ENCODE measurements around the gene C1QTNF8. TPM values are rescaled to one million over a fixed set of nuclear protein-coding genes. Genes with fewer than 3 reads are reported as not detected.

C1QTNF8 gene
- total and polyA plus RNA-seq, 4 donors = 0.08 to 0.74 TPM; not detected in 2

- H3K9me3 ChIP-seq (ENCODE audit: control insufficient read depth in 4 of 4, insufficient read depth in 3 of 4, low read length in 3 of 4) = peaks cover 0 to 9% (median 0%) of the 10 kb centered on the region in 4 donors
- DNase-seq (no peak), ATAC-seq (ENCODE audit: insufficient read depth, low FRiP score) (no peak)
- no peak for TF ChIP-seq CTCF (IDR thresholded peaks at IDR 0.05; ENCODE audit: control extremely low read depth, extremely low read depth)
- H3K9ac ChIP-seq (ENCODE audit: insufficient read depth in 1 of 2, low read length in 2 of 2) = no peak overlapping the region
- H3K4me3 ChIP-seq = no peak overlapping the region
- peaks cover 7 to 30% (median 18%) of the 10 kb centered on the region in 3 donors for H3K27me3 ChIP-seq (ENCODE audit: control insufficient read depth in 3 of 3, insufficient read depth in 3 of 3, low read length in 2 of 3)
- H3K4me1 ChIP-seq (ENCODE audit: control insufficient read depth in 5 of 5, insufficient read depth in 5 of 5, low read length in 5 of 5) = no peaks in the 10 kb centered on the region
- H3K27ac ChIP-seq (ENCODE audit: low read depth in 1 of 2, low read length in 1 of 2) = no peak overlapping the region
- no peaks in the 10 kb centered on the region for H3K36me3 ChIP-seq (ENCODE audit: control insufficient read depth in 4 of 4, insufficient read depth in 4 of 4, low read length in 4 of 4)
- WGBS, 2 donors = 77 to 82% methylated on average over 21 of the region's 21 CpGs
Measured at GRCh38 chr16:1063728-1064127, 32.3 kb downstream of the C1QTNF8 start.

- peaks cover 7 to 23% (median 21%) of the 10 kb centered on the region in 3 donors for H3K27me3 ChIP-seq (ENCODE audit: control insufficient read depth in 3 of 3, insufficient read depth in 3 of 3, low read length in 2 of 3)
- WGBS, 2 donors = 72 to 79% methylated on average over 20 of the region's 20 CpGs
Measured at GRCh38 chr16:1062895-1063294, 33.1 kb downstream of the C1QTNF8 start.

GRCh38 chr16:1061769-1062505 is 34.1 kb downstream of the C1QTNF8 start:
- no peak for TF ChIP-seq CTCF (IDR thresholded peaks at IDR 0.05; ENCODE audit: control extremely low read depth, extremely low read depth)
- Histone ChIP-seq H3K36me3 (ENCODE audit: control insufficient read depth in 4 of 4, insufficient read depth in 4 of 4, low read length in 4 of 4) (no peaks in the 10 kb centered on the region), H3K27ac (ENCODE audit: low read depth in 1 of 2, low read length in 1 of 2) (no peak overlapping the region), H3K4me1 (ENCODE audit: control insufficient read depth in 5 of 5, insufficient read depth in 5 of 5, low read length in 5 of 5) (no peaks in the 10 kb centered on the region), H3K27me3 (ENCODE audit: control insufficient read depth in 3 of 3, insufficient read depth in 3 of 3, low read length in 2 of 3) (peaks cover 7 to 23% (median 21%) of the 10 kb centered on the region in 3 donors), H3K4me3 (no peak overlapping the region), H3K9me3 (ENCODE audit: control insufficient read depth in 4 of 4, insufficient read depth in 3 of 4, low read length in 3 of 4) (peaks cover 0 to 12% (median 0%) of the 10 kb centered on the region in 4 donors), H3K9ac (ENCODE audit: insufficient read depth in 1 of 2, low read length in 2 of 2) (no peak overlapping the region)
- 81 to 87% methylated on average over 43 of the region's 43 CpGs for WGBS, 2 donors
- DNase-seq = no peak
- no peak for ATAC-seq (ENCODE audit: insufficient read depth, low FRiP score)

More at GRCh38 chr16:1062895-1063294, 33.1 kb downstream of the C1QTNF8 start:
- H3K9ac ChIP-seq (ENCODE audit: insufficient read depth in 1 of 2, low read length in 2 of 2) = no peak overlapping the region
- peaks cover 0 to 6% (median 0%) of the 10 kb centered on the region in 4 donors for H3K9me3 ChIP-seq (ENCODE audit: control insufficient read depth in 4 of 4, insufficient read depth in 3 of 4, low read length in 3 of 4)
- no peak for TF ChIP-seq CTCF (IDR thresholded peaks at IDR 0.05; ENCODE audit: control extremely low read depth, extremely low read depth)
- no peak overlapping the region for H3K4me3 ChIP-seq
- H3K4me1 ChIP-seq (ENCODE audit: control insufficient read depth in 5 of 5, insufficient read depth in 5 of 5, low read length in 5 of 5) = no peaks in the 10 kb centered on the region
- H3K27ac ChIP-seq (ENCODE audit: low read depth in 1 of 2, low read length in 1 of 2) = no peak overlapping the region
- DNase-seq = no peak
- no peaks in the 10 kb centered on the region for H3K36me3 ChIP-seq (ENCODE audit: control insufficient read depth in 4 of 4, insufficient read depth in 4 of 4, low read length in 4 of 4)
- no peak for ATAC-seq (ENCODE audit: insufficient read depth, low FRiP score)
